ENCODE results near the gene TCFL5. TPM values are rescaled to one million over a fixed set of nuclear protein-coding genes. Genes with fewer than 3 reads are reported as not detected.

TCFL5 gene
- total RNA-seq, 6 experiments from 2014 or later, result 19.9 to 25.2 (median 21.1) TPM

DNA sequence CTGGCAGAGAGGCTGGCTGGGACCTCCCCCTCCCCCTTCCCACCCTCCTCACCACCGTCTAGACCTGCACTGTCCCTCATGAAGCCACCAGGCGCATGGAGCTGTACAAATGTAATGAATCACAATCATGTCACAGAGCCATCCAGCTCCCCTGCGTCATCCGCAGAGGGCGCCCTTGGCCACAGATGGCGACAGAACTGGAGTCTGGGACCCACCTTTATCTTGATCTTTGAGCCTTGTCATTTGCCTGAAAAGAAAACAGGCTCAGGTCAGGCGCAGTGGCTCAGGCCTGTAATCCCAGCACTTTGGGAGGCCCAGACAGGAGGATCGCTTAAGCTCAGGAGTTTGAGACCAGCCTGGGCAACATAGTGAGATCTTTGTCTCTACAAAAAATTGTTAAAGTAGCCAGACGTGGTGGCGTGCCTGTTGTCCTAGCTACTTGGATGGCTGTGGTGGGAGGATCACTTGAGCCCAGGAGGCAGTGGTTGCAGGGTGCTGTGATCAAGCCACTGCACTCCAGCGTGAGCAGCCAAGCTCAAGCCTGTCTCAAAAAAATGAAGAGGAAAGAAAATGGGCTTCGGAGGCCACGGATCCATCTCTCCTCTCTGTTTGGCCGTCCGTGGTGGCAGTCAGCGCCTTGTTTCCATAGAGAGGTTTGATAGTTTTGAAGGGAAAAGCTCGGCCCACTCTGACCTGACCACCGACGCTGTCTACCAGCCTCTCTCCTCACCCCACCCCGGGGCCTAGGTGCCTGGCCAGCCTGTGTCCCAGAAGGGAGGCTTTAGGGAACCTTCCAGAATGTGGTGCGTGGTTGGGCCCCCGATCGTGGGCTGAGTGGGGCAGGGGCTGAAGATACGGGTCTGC lies 38.6 kb downstream of the TCFL5 start:
- DNase-seq, result no peak
- Mint-ChIP-seq H3K27ac (no peak overlapping the region), H3K9me3 (no peaks in the 10 kb centered on the region), H3K4me3 (no peak overlapping the region), H3K36me3 (ENCODE audit: low read depth) (no peaks in the 10 kb centered on the region), H3K4me1 (ENCODE audit: low read depth) (no peaks in the 10 kb centered on the region), H3K27me3 (ENCODE audit: insufficient read depth) (no peaks in the 10 kb centered on the region; the same call in 1 of the 2 replicates)
- TF ChIP-seq, protein P1, sequence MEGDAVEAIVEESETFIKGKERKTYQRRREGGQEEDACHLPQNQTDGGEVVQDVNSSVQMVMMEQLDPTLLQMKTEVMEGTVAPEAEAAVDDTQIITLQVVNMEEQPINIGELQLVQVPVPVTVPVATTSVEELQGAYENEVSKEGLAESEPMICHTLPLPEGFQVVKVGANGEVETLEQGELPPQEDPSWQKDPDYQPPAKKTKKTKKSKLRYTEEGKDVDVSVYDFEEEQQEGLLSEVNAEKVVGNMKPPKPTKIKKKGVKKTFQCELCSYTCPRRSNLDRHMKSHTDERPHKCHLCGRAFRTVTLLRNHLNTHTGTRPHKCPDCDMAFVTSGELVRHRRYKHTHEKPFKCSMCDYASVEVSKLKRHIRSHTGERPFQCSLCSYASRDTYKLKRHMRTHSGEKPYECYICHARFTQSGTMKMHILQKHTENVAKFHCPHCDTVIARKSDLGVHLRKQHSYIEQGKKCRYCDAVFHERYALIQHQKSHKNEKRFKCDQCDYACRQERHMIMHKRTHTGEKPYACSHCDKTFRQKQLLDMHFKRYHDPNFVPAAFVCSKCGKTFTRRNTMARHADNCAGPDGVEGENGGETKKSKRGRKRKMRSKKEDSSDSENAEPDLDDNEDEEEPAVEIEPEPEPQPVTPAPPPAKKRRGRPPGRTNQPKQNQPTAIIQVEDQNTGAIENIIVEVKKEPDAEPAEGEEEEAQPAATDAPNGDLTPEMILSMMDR (IDR thresholded peaks at IDR 0.05), result 0 out of 2 replicates have a peak, but pooled peaks have one; percentile 23

DNA sequence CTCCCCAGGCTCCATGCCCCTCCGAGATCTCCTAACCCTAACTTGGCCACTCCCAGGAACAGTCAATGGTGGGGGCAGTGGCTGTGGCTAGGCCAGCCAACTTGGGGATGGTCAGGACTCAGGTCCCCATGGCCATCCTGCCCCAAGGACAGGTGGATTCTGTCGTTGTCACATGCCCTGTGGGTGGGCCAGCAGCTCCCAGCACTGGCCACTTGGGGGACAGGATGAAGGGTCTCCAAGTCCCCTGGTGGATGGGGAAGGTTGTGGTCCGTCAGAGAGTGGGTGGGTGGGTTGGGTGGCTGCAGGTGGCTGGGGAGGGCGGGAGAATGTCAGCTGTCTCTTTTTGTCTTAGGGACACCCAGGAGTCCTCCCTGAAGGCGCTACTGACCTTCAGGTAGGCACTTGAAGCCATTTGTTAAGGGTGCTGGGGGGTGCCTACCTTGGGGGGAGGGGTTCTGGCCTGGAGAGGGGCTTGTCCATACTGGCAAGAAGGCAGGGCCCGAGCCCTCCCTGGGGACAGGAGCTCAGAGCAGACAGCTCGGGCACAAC lies 39.3 kb downstream of the TCFL5 start:
- Mint-ChIP-seq H3K36me3 (ENCODE audit: low read depth) (no peaks in the 10 kb centered on the region), H3K4me1 (ENCODE audit: low read depth) (no peaks in the 10 kb centered on the region), H3K27ac (no peak overlapping the region), H3K27me3 (ENCODE audit: insufficient read depth) (no peaks in the 10 kb centered on the region; the same call in 1 of the 2 replicates), H3K9me3 (no peaks in the 10 kb centered on the region), H3K4me3 (no peak overlapping the region)
- TF ChIP-seq, protein P1 (IDR thresholded peaks at IDR 0.05), result no peak; the same call in 1 of the 2 replicates
- no peak for DNase-seq

DNA sequence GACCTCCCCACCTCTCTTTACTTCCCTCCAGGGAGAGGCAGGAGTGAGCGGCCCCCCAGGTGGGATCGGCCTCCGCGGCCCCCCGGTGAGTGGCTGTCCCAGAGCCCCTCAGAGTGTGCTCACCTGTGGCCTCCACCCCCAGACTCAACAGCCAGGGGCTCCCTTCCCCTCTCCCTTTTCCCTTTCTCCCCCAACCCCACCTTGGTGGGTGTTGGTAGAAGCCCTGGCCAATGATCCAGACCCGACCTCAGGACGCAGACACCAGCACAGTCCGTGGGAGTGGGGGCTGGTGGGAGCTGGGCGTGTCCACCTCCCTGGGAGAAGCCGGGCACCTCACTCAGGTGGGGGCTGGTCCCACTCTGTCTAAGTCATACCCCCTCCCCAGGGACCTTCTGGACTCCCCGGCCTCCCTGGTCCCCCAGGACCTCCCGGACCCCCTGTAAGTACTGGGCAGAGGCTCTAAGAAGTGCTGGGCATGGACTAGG lies 39.9 kb downstream of the TCFL5 start:
- no peaks in the 10 kb centered on the region for H3K4me1 Mint-ChIP-seq (ENCODE audit: low read depth)
- no peaks in the 10 kb centered on the region; the same call in 1 of the 2 replicates for H3K27me3 Mint-ChIP-seq (ENCODE audit: insufficient read depth)
- TF ChIP-seq, protein P1 (IDR thresholded peaks at IDR 0.05), result no peak
- no peak overlapping the region for H3K27ac Mint-ChIP-seq
- H3K4me3 Mint-ChIP-seq, result no peak overlapping the region
- no peaks in the 10 kb centered on the region for H3K9me3 Mint-ChIP-seq
- H3K36me3 Mint-ChIP-seq (ENCODE audit: low read depth), result no peaks in the 10 kb centered on the region
- no peak for DNase-seq

DNA sequence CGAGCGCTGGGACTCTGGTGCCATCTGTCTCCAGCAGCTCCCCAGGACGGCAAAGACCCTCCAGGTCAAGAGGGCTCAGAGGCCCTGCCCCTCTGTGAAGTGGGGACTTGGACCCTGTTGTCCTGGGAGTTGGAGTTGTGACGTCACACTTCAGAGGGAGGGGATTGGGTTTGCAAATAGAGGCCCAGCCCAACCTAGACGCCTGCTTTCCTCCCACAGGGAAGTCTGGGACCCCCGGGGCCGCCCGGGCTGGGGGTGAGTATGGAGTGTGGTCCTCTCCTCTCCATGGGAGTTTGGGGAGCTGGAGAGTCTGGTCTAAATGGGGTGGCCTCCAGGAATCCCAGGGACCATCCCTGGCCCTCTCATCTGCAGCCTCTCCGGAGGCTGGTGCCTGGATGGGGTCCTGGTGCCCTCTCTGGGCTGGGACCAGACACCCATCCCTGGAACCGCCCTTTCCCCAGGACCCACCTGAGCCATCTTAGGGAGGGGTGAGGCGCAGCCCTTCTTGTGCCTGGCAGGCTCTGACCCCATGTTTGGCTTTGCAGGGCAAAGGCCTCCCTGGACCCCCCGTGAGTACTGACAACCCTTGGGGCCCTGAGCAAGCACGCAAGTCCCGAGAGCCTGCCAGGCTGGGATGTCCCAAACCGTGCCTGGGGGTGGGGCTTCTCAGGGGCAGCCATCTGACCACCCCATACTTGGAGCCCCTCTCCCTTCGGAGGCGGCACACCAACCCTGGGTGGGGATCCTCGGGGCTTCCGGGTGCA lies 40.5 kb downstream of the TCFL5 start:
- H3K4me1 Mint-ChIP-seq (ENCODE audit: low read depth), result no peaks in the 10 kb centered on the region
- H3K9me3 Mint-ChIP-seq, result no peaks in the 10 kb centered on the region
- peaks cover under 1% of the 10 kb centered on the region for H3K27me3 Mint-ChIP-seq (ENCODE audit: insufficient read depth)
- no peak overlapping the region for H3K4me3 Mint-ChIP-seq
- no peak overlapping the region for H3K27ac Mint-ChIP-seq
- DNase-seq, result no peak
- H3K36me3 Mint-ChIP-seq (ENCODE audit: low read depth), result no peaks in the 10 kb centered on the region
- TF ChIP-seq, protein P1 (IDR thresholded peaks at IDR 0.05), result no peak

DNA sequence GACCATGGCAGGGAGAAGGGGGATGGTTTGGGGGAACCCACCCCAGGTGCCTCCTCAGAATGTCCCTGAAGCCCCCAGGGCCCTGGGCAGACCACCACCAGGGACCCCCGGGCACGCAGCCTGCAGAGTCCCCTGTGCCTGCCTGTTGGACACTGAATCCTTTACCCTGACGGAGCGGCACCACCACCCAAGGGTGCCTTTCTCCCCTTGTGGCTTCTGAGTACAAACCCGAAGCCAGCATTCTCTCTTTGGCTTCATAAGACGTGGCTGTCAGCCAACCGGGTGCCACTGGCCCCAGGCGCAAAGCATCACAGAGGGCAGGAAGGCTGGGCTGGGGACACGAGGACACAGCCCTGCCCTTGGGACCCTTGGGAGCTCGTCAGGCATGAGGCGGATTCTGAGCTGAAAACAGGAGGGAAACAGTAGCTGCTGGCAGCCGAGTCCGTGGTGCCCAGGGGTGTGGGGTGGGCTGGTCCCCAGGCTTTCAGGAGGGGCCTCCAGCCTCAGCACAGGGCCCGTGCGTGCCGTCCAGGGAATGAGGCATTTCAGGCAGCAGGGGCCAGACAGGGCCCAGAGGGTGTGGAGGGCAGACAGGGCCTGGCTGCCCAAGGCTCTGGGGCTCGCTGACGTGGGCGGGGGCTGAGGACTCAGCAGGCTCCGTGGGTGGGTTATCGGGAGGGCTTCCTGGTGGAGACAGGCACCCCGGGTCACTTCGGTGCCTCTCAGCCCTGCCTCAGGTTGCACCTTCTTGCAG lies 41.2 kb downstream of the TCFL5 start:
- H3K36me3 Mint-ChIP-seq (ENCODE audit: low read depth), result no peaks in the 10 kb centered on the region
- TF ChIP-seq, protein P1 (IDR thresholded peaks at IDR 0.05), result no peak
- DNase-seq, result no peak
- H3K4me3 Mint-ChIP-seq, result no peak overlapping the region
- H3K9me3 Mint-ChIP-seq, result no peaks in the 10 kb centered on the region
- peaks cover 7% of the 10 kb centered on the region for H3K4me1 Mint-ChIP-seq (ENCODE audit: low read depth)
- H3K27me3 Mint-ChIP-seq (ENCODE audit: insufficient read depth), result peaks cover 8% of the 10 kb centered on the region
- no peak overlapping the region for H3K27ac Mint-ChIP-seq

Measured in HFFc6 (cell line).